Neutrophil (primary cell): ENCODE results near the gene ULK1.
A peak's percentile ranks its signal among the peaks of the same experiment; 100 is the strongest.

Source experiments
- H3K27ac ChIP-seq: fragments of 200-600 bp; sonication (generic); 2 replicates; pipeline ENCODE4 v1.5.1; 2016; ENCODE audit warnings: mild to moderate bottlenecking, moderate library complexity
- H3K27me3 ChIP-seq: fragments of 200-600 bp; sonication (generic); 2 replicates; pipeline ENCODE4 v1.6.0; 2016; ENCODE audit warnings: mild to moderate bottlenecking
- H3K36me3 ChIP-seq: fragments of 200-600 bp; sonication (generic); 2 replicates; pipeline ENCODE4 v1.5.1; 2017
- H3K4me1 ChIP-seq, 2 experiments: fragments of 200-600 bp in 1 of 2; sonication (generic) in 1 of 2; 1 replicate in 1 of 2; 2 replicates in 1 of 2; pipeline versions ENCODE4 v1.5.1 to v1.6.1; 2013 to 2016; ENCODE audit warnings: low read depth in 1 of 2, low read length in 1 of 2, mild to moderate bottlenecking in 1 of 2, moderate library complexity in 1 of 2; ENCODE audit not compliant: control insufficient read depth in 1 of 2, insufficient read depth in 1 of 2
- H3K4me3 ChIP-seq, 2 experiments: fragments of 200-600 bp in 1 of 2; sonication (generic) in 1 of 2; 1 replicate in 1 of 2; 2 replicates in 1 of 2; pipeline ENCODE4 v1.5.1; 2013 to 2016; ENCODE audit warnings: low read depth in 1 of 2, low read length in 1 of 2, mild to moderate bottlenecking in 1 of 2, moderate library complexity in 1 of 2
- H3K9me3 ChIP-seq: fragments of 200-600 bp; sonication (generic); 2 replicates; pipeline ENCODE4 v1.5.1; 2016
- CTCF ChIP-seq: fragments of 200-600 bp; sonication (generic); IDR thresholded peaks from 2 replicates; pipeline ENCODE4 v1.5.1; 2016; ENCODE audit warnings: antibody characterized with exemption

Gene ULK1

GRCh38 chr12:131894313-131894860, at the start of gene ULK1:
Gene ULK1, plus strand, starts transcription at chr12:131894622. Its CDS starts 380 bp downstream, at chr12:131895002.
- peak; percentile 25 for TF ChIP-seq CTCF
- Histone ChIP-seq H3K4me1 (peaks cover 26 to 30% of the 10 kb centered on the region in 2 experiments), H3K27ac (peak within 1 kb of the TSS; percentile 97), H3K4me3 (peak within 1 kb of the TSS; percentile 80 to 98), H3K36me3 (peaks cover 10% of the 10 kb centered on the region), H3K27me3 (no peaks in the 10 kb centered on the region), H3K9me3 (no peaks in the 10 kb centered on the region)

- H3K4me3 ChIP-seq, result no peak overlapping the region
- no peaks in the 10 kb centered on the region for H3K9me3 ChIP-seq
- H3K27me3 ChIP-seq, result no peaks in the 10 kb centered on the region
- H3K27ac ChIP-seq, result no peak overlapping the region
- no peaks in the 10 kb centered on the region for H3K4me1 ChIP-seq
- TF ChIP-seq CTCF, result no peak
- no peaks in the 10 kb centered on the region for H3K36me3 ChIP-seq
These were observed 49.8 kb upstream of the ULK1 start for GRCh38 chr12:131844656-131845055.

GRCh38 chr12:131845121-131845520, 49.3 kb upstream of the ULK1 start:
- Histone ChIP-seq H3K27ac (no peak overlapping the region), H3K9me3 (no peaks in the 10 kb centered on the region), H3K4me1 (no peaks in the 10 kb centered on the region), H3K27me3 (no peaks in the 10 kb centered on the region), H3K36me3 (no peaks in the 10 kb centered on the region), H3K4me3 (no peak overlapping the region)
- no peak for TF ChIP-seq CTCF

- Histone ChIP-seq H3K27ac (no peak overlapping the region), H3K9me3 (no peaks in the 10 kb centered on the region), H3K4me1 (peaks cover 5 to 6% of the 10 kb centered on the region in 2 experiments), H3K4me3 (no peak overlapping the region), H3K27me3 (no peaks in the 10 kb centered on the region), H3K36me3 (no peaks in the 10 kb centered on the region)
- no peak for TF ChIP-seq CTCF
These were observed 47.0 kb upstream of the ULK1 start for GRCh38 chr12:131847456-131847855.

GRCh38 chr12:131848753-131849152, 45.7 kb upstream of the ULK1 start:
- H3K27me3 ChIP-seq, result no peaks in the 10 kb centered on the region
- no peak overlapping the region for H3K27ac ChIP-seq
- H3K4me3 ChIP-seq, result no peak overlapping the region
- H3K4me1 ChIP-seq, result peaks cover 10 to 11% of the 10 kb centered on the region in 2 experiments
- no peak for TF ChIP-seq CTCF
- H3K36me3 ChIP-seq, result no peaks in the 10 kb centered on the region
- no peaks in the 10 kb centered on the region for H3K9me3 ChIP-seq
